ENCODE measurements around the gene PPP1R9A.

The PPP1R9A gene

GRCh38 chr7:95320651-95321050 lies 413.3 kb downstream of the PPP1R9A start:
- CTCF ChIA-PET, result no interaction called here
- TF ChIP-seq CTBP1 (IDR thresholded peaks at IDR 0.05; ENCODE audit: borderline replicate concordance) (no peak), TARDBP (IDR thresholded peaks at IDR 0.05) (no peak), NFRKB (IDR thresholded peaks at IDR 0.05) (no peak), ARNT (IDR thresholded peaks at IDR 0.05) (no peak)

DNA sequence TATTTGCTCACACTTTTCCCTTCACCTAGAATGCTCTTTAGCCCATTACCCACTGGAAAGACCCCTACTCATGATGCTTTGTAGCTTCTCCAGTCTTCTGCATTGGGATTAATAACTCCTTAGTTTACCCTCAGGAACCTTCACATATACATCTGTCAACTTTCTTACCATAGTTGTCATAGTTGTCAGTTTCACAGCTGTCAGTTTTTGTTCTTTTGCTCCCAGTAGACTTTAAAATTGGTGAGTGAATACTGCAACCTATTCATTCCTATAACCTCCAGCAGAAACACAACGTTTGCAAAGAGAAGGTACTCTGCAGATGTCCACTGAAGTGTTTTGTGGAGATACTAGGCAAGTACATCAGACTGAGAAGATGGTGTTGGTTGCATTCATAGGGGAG lies 414.3 kb downstream of the PPP1R9A start:
- TF ChIP-seq SUZ12 (IDR thresholded peaks at IDR 0.05) (no peak), NFRKB (IDR thresholded peaks at IDR 0.05) (no peak), PKNOX1 (IDR thresholded peaks at IDR 0.05) (no peak), FOXM1 (IDR thresholded peaks at IDR 0.05; ENCODE audit: borderline replicate concordance) (no peak), BHLHE40 (IDR thresholded peaks at IDR 0.05; ENCODE audit: borderline replicate concordance) (no peak), SP1 (IDR thresholded peaks at IDR 0.05) (no peak), ZNF384 (IDR thresholded peaks at IDR 0.05) (no peak), LEF1 (IDR thresholded peaks at IDR 0.05; ENCODE audit: borderline replicate concordance) (no peak), ELF4 (IDR thresholded peaks at IDR 0.05) (no peak), L3MBTL2 (conservative IDR thresholded peaks at IDR 0.05) (no peak), CTBP1 (IDR thresholded peaks at IDR 0.05; ENCODE audit: borderline replicate concordance) (no peak), FOXK2 (IDR thresholded peaks at IDR 0.05) (no peak), HDGF (IDR thresholded peaks at IDR 0.05; ENCODE audit: borderline replicate concordance) (no peak), FOXA1 (IDR thresholded peaks at IDR 0.05) (no peak)
- ChIA-PET POLR2A (no interaction called here), CTCF (no interaction called here)
- no peak for DNase-seq (ENCODE audit: extremely low spot score)

More at GRCh38 chr7:95320651-95321050, 413.3 kb downstream of the PPP1R9A start:
- POLR2A ChIA-PET, result no interaction called here
- no peak for DNase-seq (ENCODE audit: extremely low spot score)

DNA sequence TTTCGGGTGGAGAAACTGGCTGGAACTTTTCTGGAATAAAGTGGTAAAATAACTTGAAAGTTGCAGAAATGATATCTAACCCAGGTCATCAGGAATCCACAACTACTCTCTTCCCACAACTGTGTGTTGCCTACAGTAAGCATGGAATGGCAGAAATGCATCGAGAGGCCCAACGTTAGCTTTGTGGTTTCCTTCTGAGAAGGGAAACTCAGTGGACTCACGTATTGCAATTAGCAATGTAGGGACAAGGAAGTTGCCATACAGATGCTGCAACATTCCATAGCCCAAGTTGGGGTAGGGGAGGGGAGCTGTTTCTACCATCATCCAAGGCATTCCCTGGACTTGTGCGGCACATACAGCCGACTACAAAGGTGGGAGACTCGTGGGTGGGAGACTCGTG lies 415.0 kb downstream of the PPP1R9A start:
- POLR2A ChIA-PET, result no interaction called here
- CTCF ChIA-PET, result no interaction called here
- no peak for TF ChIP-seq CTBP1 (IDR thresholded peaks at IDR 0.05; ENCODE audit: borderline replicate concordance)
- no peak for TF ChIP-seq HDGF (IDR thresholded peaks at IDR 0.05; ENCODE audit: borderline replicate concordance)
- no peak for DNase-seq (ENCODE audit: extremely low spot score)

DNA sequence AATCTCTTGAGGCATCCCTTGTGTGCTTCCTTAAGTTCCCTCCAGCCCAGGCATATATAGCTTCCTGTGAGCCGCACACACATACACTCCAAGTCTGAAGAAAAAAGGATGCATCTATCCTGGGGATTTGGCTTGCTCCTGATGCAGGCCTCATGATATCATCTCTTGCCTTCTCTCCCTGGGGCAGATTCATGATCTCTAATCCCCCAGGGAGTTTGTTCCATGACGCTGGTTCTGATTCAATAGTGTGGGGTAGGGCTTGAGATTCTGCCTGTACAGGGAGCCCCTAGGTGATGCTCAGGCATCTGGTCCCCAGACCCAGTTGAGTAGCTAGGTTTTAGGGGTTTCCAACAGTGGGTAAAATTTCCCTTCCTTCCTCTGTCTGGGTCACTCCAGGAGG lies 415.5 kb downstream of the PPP1R9A start:
- DNase-seq (ENCODE audit: extremely low spot score), result no peak
- ChIA-PET POLR2A (no interaction called here), CTCF (no interaction called here)
- TF ChIP-seq SP1 (IDR thresholded peaks at IDR 0.05) (no peak), ARNT (IDR thresholded peaks at IDR 0.05) (no peak), FOXA1 (IDR thresholded peaks at IDR 0.05) (no peak), TARDBP (IDR thresholded peaks at IDR 0.05) (no peak), CTBP1 (IDR thresholded peaks at IDR 0.05; ENCODE audit: borderline replicate concordance) (no peak), FOXK2 (IDR thresholded peaks at IDR 0.05) (no peak), PKNOX1 (IDR thresholded peaks at IDR 0.05) (no peak), NFRKB (IDR thresholded peaks at IDR 0.05) (no peak), HDGF (IDR thresholded peaks at IDR 0.05; ENCODE audit: borderline replicate concordance) (no peak), BHLHE40 (IDR thresholded peaks at IDR 0.05; ENCODE audit: borderline replicate concordance) (no peak), FOXM1 (IDR thresholded peaks at IDR 0.05; ENCODE audit: borderline replicate concordance) (no peak), L3MBTL2 (conservative IDR thresholded peaks at IDR 0.05) (no peak), ZNF384 (IDR thresholded peaks at IDR 0.05) (no peak), ELF4 (IDR thresholded peaks at IDR 0.05) (no peak), SUZ12 (IDR thresholded peaks at IDR 0.05) (no peak), LEF1 (IDR thresholded peaks at IDR 0.05; ENCODE audit: borderline replicate concordance) (no peak)

DNA sequence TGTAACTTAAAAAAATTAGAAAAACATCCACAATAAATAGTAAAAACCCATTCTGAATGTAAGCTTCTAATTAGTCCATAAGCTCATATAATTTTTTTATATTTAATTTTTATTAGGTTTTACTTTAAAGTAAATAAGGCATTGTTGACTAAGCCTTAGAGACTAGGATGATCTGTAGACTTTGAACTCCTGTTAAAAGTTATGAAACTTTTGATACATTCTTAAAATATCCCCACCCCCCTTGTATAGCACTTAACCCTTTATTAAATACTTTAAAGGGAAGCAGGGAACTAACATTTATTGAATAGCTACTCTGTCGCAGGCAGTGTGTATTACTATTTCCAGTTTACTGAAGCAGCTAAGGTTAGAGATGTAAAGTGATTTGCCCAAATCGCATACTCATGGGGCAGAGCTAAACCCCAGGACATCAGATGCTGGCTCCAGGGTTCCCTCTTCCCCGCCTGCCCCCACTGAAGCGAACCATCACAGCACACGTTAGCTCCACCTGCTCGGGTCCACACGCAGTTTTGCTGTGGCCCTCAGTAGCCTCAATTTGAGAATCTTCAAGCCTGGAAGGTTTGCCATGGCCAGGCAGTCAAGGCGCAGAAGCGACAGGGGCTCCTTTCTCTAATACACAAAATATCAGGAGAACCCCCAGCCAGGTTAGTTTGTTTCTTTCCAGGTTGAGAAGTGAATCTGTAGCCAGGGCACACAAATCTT lies 416.2 kb downstream of the PPP1R9A start:
- TF ChIP-seq ARNT (IDR thresholded peaks at IDR 0.05) (no peak), PKNOX1 (IDR thresholded peaks at IDR 0.05) (no peak)
- POLR2A ChIA-PET, result no interaction called here
- no peak for DNase-seq (ENCODE audit: extremely low spot score)
- CTCF ChIA-PET, result no interaction called here

GRCh38 chr7:95324431-95324830 lies 417.0 kb downstream of the PPP1R9A start, which contains the start of gene PON1:
Gene PON1 (minus strand): TSS chr7:95324532. CDS start chr7:95324475, 57 bp downstream.
- no peak for TF ChIP-seq FOXA1 (IDR thresholded peaks at IDR 0.05)
- no peak for TF ChIP-seq FOXM1 (IDR thresholded peaks at IDR 0.05; ENCODE audit: borderline replicate concordance)
- no peak for TF ChIP-seq SP1 (IDR thresholded peaks at IDR 0.05)
- no peak for TF ChIP-seq L3MBTL2 (conservative IDR thresholded peaks at IDR 0.05)
- TF ChIP-seq FOXK2 (IDR thresholded peaks at IDR 0.05), result no peak
- no peak for TF ChIP-seq SUZ12 (IDR thresholded peaks at IDR 0.05)
- no peak for TF ChIP-seq NFRKB (IDR thresholded peaks at IDR 0.05)
- no peak for TF ChIP-seq ELF4 (IDR thresholded peaks at IDR 0.05)
- TF ChIP-seq PKNOX1 (IDR thresholded peaks at IDR 0.05), result no peak
- TF ChIP-seq ZNF384 (IDR thresholded peaks at IDR 0.05), result no peak
- TF ChIP-seq CTBP1 (IDR thresholded peaks at IDR 0.05; ENCODE audit: borderline replicate concordance), result no peak
- no peak for TF ChIP-seq HDGF (IDR thresholded peaks at IDR 0.05; ENCODE audit: borderline replicate concordance)
- TF ChIP-seq BHLHE40 (IDR thresholded peaks at IDR 0.05; ENCODE audit: borderline replicate concordance), result no peak
- no peak for TF ChIP-seq ARNT (IDR thresholded peaks at IDR 0.05)
- TF ChIP-seq LEF1 (IDR thresholded peaks at IDR 0.05; ENCODE audit: borderline replicate concordance), result no peak
- ChIA-PET POLR2A (no interaction called here), CTCF (no interaction called here)
- DNase-seq (ENCODE audit: extremely low spot score), result no peak

All from HEK293T (cell line).